ENCODE results near the gene IRF8.
"Not testable (repeated sequence)": the region's sequence is repeated elsewhere in the genome, so short reads cannot be mapped to it uniquely, and the experiment has no call there.

IRF8 gene

GRCh38 chr16:85897382-85897781 lies 1.6 kb upstream of the IRF8 start:
- no peak for DNase-seq

- no peak for DNase-seq
These were observed 482 bp downstream of the IRF8 start for GRCh38 chr16:85899444-85899843.

- no peak for DNase-seq
These were observed 1.2 kb downstream of the IRF8 start for GRCh38 chr16:85900027-85900792.

GRCh38 chr16:85901110-85901509 lies 2.1 kb downstream of the IRF8 start:
- no peak for DNase-seq

- no peak for DNase-seq
These were observed 2.9 kb downstream of the IRF8 start for GRCh38 chr16:85901773-85902365.

GRCh38 chr16:85902366-85903155 lies 3.6 kb downstream of the IRF8 start:
- no peak for DNase-seq

GRCh38 chr16:85903559-85903958 lies 4.6 kb downstream of the IRF8 start:
- no peak for DNase-seq

GRCh38 chr16:85905110-85906095 lies 6.4 kb downstream of the IRF8 start:
- no peak for DNase-seq

- DNase-seq: no peak
These were observed 7.4 kb downstream of the IRF8 start for GRCh38 chr16:85906349-85906748.

GRCh38 chr16:85907231-85907630 lies 8.3 kb downstream of the IRF8 start:
- not testable (repeated sequence) for DNase-seq

- DNase-seq: no peak
These were observed 9.5 kb downstream of the IRF8 start for GRCh38 chr16:85908444-85908843.

- DNase-seq: no peak
These were observed 10.1 kb downstream of the IRF8 start for GRCh38 chr16:85908889-85909589.

- no peak for DNase-seq
These were observed 11.2 kb downstream of the IRF8 start for GRCh38 chr16:85909932-85910853.

- DNase-seq: no peak
These were observed 11.9 kb downstream of the IRF8 start for GRCh38 chr16:85910854-85911247.

GRCh38 chr16:85911251-85911930 lies 12.4 kb downstream of the IRF8 start:
- DNase-seq: no peak

GRCh38 chr16:85912211-85912974 lies 13.4 kb downstream of the IRF8 start:
- DNase-seq: no peak

- no peak for DNase-seq
These were observed 14.2 kb downstream of the IRF8 start for GRCh38 chr16:85913141-85913601.

GRCh38 chr16:85913688-85914422 lies 14.9 kb downstream of the IRF8 start:
- no peak for DNase-seq

GRCh38 chr16:85914423-85914794 lies 15.4 kb downstream of the IRF8 start:
- no peak for DNase-seq

Measured in NCI-H526 treated with DMSO at 0.1 percent for 48 hours (cell line).